ENCODE measurements around the gene SLC15A3. TPM values are rescaled to one million over a fixed set of nuclear protein-coding genes. Genes with fewer than 3 reads are reported as not detected.

SLC15A3 gene
- polyA plus RNA-seq, 1 donor from 2014 or later = not detected

DNA sequence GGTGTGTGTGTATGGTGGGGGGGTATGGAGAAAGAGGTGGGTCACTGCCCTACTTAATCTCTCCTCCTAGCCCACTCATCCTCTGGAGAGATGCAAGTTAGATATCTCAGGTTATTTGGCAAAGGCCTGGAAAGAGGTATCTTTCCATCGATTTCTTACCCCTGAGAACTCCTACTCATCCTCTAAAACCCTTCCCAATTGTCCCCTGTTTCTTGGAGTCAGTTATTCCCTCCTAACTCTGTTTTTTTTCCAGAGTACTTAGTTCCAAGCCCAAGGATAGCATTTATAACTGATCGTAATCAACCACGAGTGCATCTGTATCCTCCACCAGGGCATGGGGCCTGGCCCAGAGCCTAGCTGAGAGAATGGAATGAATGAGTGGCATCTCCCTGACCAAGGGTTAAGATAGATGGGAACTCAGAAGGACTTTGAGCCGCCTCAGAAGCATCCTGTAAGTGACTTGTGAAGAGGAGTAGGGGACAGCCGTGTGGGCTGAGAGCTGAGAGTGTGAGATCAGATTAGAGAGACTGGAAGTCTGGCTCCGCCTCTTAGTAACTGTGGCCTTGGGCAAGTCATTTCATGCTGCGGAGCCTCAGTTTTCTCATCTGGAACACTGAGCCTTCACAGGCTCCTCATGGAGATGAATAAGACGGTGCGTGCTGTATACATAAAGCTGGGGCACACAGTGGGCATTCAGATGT is 35.8 kb upstream of the SLC15A3 start:
- H3K4me2 ChIP-seq (ENCODE audit: low read length) = no peak overlapping the region
- H3K9me3 ChIP-seq (ENCODE audit: low read length) = no peaks in the 10 kb centered on the region
- no peak overlapping the region for H2AFZ ChIP-seq (ENCODE audit: low read depth, low read length)
- no peaks in the 10 kb centered on the region for H3K9me2 ChIP-seq (ENCODE audit: insufficient read depth, low read length)
- no peaks in the 10 kb centered on the region for H3K36me3 ChIP-seq (ENCODE audit: insufficient read depth, low read length)
- no peak overlapping the region for H3K9ac ChIP-seq (ENCODE audit: low read length)
- H4K20me1 ChIP-seq (ENCODE audit: insufficient read depth) = no peaks in the 10 kb centered on the region
- no peaks in the 10 kb centered on the region for H3F3A ChIP-seq (ENCODE audit: insufficient read depth, low read length, poor library complexity, severe bottlenecking)
- TF ChIP-seq SMC3 (conservative IDR thresholded peaks at IDR 0.05; ENCODE audit: poor library complexity) = no peak
- TF ChIP-seq, protein P1, sequence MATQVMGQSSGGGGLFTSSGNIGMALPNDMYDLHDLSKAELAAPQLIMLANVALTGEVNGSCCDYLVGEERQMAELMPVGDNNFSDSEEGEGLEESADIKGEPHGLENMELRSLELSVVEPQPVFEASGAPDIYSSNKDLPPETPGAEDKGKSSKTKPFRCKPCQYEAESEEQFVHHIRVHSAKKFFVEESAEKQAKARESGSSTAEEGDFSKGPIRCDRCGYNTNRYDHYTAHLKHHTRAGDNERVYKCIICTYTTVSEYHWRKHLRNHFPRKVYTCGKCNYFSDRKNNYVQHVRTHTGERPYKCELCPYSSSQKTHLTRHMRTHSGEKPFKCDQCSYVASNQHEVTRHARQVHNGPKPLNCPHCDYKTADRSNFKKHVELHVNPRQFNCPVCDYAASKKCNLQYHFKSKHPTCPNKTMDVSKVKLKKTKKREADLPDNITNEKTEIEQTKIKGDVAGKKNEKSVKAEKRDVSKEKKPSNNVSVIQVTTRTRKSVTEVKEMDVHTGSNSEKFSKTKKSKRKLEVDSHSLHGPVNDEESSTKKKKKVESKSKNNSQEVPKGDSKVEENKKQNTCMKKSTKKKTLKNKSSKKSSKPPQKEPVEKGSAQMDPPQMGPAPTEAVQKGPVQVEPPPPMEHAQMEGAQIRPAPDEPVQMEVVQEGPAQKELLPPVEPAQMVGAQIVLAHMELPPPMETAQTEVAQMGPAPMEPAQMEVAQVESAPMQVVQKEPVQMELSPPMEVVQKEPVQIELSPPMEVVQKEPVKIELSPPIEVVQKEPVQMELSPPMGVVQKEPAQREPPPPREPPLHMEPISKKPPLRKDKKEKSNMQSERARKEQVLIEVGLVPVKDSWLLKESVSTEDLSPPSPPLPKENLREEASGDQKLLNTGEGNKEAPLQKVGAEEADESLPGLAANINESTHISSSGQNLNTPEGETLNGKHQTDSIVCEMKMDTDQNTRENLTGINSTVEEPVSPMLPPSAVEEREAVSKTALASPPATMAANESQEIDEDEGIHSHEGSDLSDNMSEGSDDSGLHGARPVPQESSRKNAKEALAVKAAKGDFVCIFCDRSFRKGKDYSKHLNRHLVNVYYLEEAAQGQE (IDR thresholded peaks at IDR 0.05; ENCODE audit: borderline replicate concordance) = no peak
- no peak for TF ChIP-seq TAF1 (IDR thresholded peaks at IDR 0.05; ENCODE audit: low read depth)
- TF ChIP-seq EZH2 (IDR thresholded peaks at IDR 0.05; ENCODE audit: borderline replicate concordance, insufficient read depth, low read length, poor library complexity, severe bottlenecking) = no peak
- TF ChIP-seq EP300 (conservative IDR thresholded peaks at IDR 0.05; ENCODE audit: poor library complexity, severe bottlenecking) = no peak
- no peak for TF ChIP-seq RAD21 (conservative IDR thresholded peaks at IDR 0.05)
- TF ChIP-seq, protein P2, sequence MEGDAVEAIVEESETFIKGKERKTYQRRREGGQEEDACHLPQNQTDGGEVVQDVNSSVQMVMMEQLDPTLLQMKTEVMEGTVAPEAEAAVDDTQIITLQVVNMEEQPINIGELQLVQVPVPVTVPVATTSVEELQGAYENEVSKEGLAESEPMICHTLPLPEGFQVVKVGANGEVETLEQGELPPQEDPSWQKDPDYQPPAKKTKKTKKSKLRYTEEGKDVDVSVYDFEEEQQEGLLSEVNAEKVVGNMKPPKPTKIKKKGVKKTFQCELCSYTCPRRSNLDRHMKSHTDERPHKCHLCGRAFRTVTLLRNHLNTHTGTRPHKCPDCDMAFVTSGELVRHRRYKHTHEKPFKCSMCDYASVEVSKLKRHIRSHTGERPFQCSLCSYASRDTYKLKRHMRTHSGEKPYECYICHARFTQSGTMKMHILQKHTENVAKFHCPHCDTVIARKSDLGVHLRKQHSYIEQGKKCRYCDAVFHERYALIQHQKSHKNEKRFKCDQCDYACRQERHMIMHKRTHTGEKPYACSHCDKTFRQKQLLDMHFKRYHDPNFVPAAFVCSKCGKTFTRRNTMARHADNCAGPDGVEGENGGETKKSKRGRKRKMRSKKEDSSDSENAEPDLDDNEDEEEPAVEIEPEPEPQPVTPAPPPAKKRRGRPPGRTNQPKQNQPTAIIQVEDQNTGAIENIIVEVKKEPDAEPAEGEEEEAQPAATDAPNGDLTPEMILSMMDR (IDR thresholded peaks at IDR 0.05; ENCODE audit: poor library complexity, severe bottlenecking) = no peak
- TF ChIP-seq MXI1 (conservative IDR thresholded peaks at IDR 0.05; ENCODE audit: poor library complexity, severe bottlenecking) = no peak
- no peak for TF ChIP-seq POLR2AphosphoS5 (IDR thresholded peaks at IDR 0.05)
- H3K27ac ChIP-seq (ENCODE audit: low read length) = no peak overlapping the region
- no peak overlapping the region for H3K4me3 ChIP-seq (ENCODE audit: low read length)
- no peaks in the 10 kb centered on the region for H3K79me2 ChIP-seq (replicated peaks; ENCODE audit: insufficient read depth, low read length)
- no peaks in the 10 kb centered on the region for H3K27me3 ChIP-seq (ENCODE audit: insufficient read depth, low read depth, low read length)

DNA sequence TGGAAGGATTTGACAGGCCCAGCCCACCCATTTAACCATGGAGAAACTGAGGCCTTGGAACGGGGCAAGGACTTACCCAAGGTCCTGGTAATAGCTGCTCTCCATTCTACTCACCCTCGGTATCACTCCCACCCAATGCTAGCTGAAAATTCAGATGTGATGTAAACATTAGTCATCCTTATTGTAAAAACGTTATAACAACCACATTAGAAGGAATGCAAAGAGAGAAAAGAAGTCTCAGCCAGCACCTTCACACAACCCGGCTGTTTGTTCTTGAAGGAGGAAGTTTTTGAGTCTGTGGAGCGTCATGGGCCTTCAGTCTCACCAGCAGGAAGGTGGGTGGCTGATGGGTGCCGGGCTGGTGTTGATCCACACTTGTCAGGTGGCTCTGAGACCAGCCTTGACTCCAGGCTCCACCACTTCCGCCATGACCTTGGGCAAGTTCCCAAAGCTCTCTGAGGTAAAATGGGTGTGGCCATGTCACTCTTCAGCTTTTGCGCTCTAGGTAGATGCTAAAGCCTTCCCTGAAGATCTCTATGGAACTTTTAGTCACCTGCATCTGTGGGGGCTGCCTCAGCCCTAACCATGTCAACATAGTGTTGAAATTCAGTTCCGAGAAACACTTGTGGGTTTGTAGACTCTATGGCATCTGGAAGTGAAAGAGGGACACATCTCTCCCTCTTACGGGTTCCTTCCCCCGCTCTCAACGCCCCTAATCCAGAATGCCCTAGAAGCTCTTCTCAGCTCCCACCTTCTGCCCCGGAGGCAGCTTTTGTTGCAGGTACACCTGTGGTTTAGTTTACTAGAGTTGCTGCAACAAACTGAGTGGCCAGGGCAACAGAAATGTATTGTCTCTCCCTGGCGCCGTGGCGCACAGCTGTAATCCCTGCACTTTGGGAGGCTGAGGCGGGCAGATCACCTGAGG is 34.3 kb upstream of the SLC15A3 start:
- no peak overlapping the region for H3K9ac ChIP-seq (ENCODE audit: low read length)
- no peaks in the 10 kb centered on the region for H4K20me1 ChIP-seq (ENCODE audit: insufficient read depth)
- H3K36me3 ChIP-seq (ENCODE audit: insufficient read depth, low read length) = no peaks in the 10 kb centered on the region
- no peaks in the 10 kb centered on the region for H3K9me2 ChIP-seq (ENCODE audit: insufficient read depth, low read length)
- no peak overlapping the region for H3K4me2 ChIP-seq (ENCODE audit: low read length)
- TF ChIP-seq TAF1 (IDR thresholded peaks at IDR 0.05; ENCODE audit: low read depth) (no peak), EP300 (conservative IDR thresholded peaks at IDR 0.05; ENCODE audit: poor library complexity, severe bottlenecking) (no peak), SMC3 (conservative IDR thresholded peaks at IDR 0.05; ENCODE audit: poor library complexity) (no peak), EZH2 (IDR thresholded peaks at IDR 0.05; ENCODE audit: borderline replicate concordance, insufficient read depth, low read length, poor library complexity, severe bottlenecking) (no peak), POLR2AphosphoS5 (IDR thresholded peaks at IDR 0.05) (no peak), RAD21 (conservative IDR thresholded peaks at IDR 0.05) (no peak), MXI1 (conservative IDR thresholded peaks at IDR 0.05; ENCODE audit: poor library complexity, severe bottlenecking) (no peak)
- TF ChIP-seq, protein P1 (IDR thresholded peaks at IDR 0.05; ENCODE audit: borderline replicate concordance) = no peak
- TF ChIP-seq, protein P2 (IDR thresholded peaks at IDR 0.05; ENCODE audit: poor library complexity, severe bottlenecking) = no peak
- no peaks in the 10 kb centered on the region for H3K9me3 ChIP-seq (ENCODE audit: low read length)
- H3K4me3 ChIP-seq (ENCODE audit: low read length) = no peak overlapping the region
- no peak overlapping the region for H3K27ac ChIP-seq (ENCODE audit: low read length)
- no peak overlapping the region for H2AFZ ChIP-seq (ENCODE audit: low read depth, low read length)
- H3F3A ChIP-seq (ENCODE audit: insufficient read depth, low read length, poor library complexity, severe bottlenecking) = no peaks in the 10 kb centered on the region
- H3K79me2 ChIP-seq (replicated peaks; ENCODE audit: insufficient read depth, low read length) = no peaks in the 10 kb centered on the region
- no peaks in the 10 kb centered on the region for H3K27me3 ChIP-seq (ENCODE audit: insufficient read depth, low read depth, low read length)
